B cell (primary cell): ENCODE data around the gene PNPLA3. TPM values are rescaled to one million over a fixed set of nuclear protein-coding genes. Genes with fewer than 3 reads are reported as not detected.

ENCODE experiments used
- ATAC-seq: fragments of 200-7000 bp; cut with Tn5 transposase; one replicate; pipeline ENCODE4 v1.10.0; 2021; ENCODE audit warnings: low read depth, mild to moderate bottlenecking, moderate number of reproducible peaks, moderate library complexity
- CTCF ChIA-PET: fragments of 350-600 bp; sonication (Branson Sonifier 250); formaldehyde crosslinking; loops from one replicate; lab custom pipeline; 2021; ENCODE audit warnings: antibody characterized with exemption, inconsistent platforms; lab: Charles Lee
- POLR2A ChIA-PET: fragments of 350-600 bp; sonication (Branson Sonifier 250); formaldehyde crosslinking; loops from one replicate; lab custom pipeline; 2021; ENCODE audit warnings: antibody characterized with exemption; lab: Charles Lee
- DNase-seq: peaks from one replicate; pipeline ENCODE4 v3.0.0; 2013
- H2AFZ ChIP-seq: 2 replicates; pipeline ENCODE4 v1.6.1; 2012; ENCODE audit warnings: mild to moderate bottlenecking, low read depth, low read length; ENCODE audit not compliant: insufficient read depth, poor library complexity, severe bottlenecking
- H3K27ac ChIP-seq, 2 donors: 1 replicate in 1 of 2; 2 replicates in 1 of 2; pipeline ENCODE4 v1.5.1; 2012 to 2013; ENCODE audit warnings: low read length in 2 of 2, mild to moderate bottlenecking in 2 of 2, moderate library complexity in 1 of 2
- H3K27me3 ChIP-seq, 4 experiments: fragments of 200-600 bp in 1 of 4; sonication (generic) in 1 of 4; replicated peaks in 1 of 4; 1 replicate in 2 of 4; 2 replicates in 2 of 4; pipeline versions ENCODE4 v1.6.1 to v1.7.0; 2013 to 2016; ENCODE audit warnings: low read length in 3 of 4, mild to moderate bottlenecking in 2 of 4, mixed read lengths in 1 of 4, moderate library complexity in 1 of 4; ENCODE audit not compliant: insufficient read depth in 4 of 4, control insufficient read depth in 3 of 4; ENCODE audit errors: control extremely low read depth in 1 of 4
- H3K36me3 ChIP-seq, 2 experiments: replicated peaks in 1 of 2; 1 replicate in 1 of 2; 2 replicates in 1 of 2; pipeline versions ENCODE4 v1.6.1 to v1.7.1; 2013; ENCODE audit warnings: low read length in 1 of 2; ENCODE audit not compliant: insufficient read depth in 2 of 2, control insufficient read depth in 1 of 2; ENCODE audit errors: control extremely low read depth in 1 of 2, extremely low read depth in 1 of 2
- H3K4me1 ChIP-seq, 2 donors: fragments of 200-600 bp in 1 of 2; sonication (generic) in 1 of 2; 1 replicate in 1 of 2; 2 replicates in 1 of 2; pipeline versions ENCODE4 v1.5.1 to v1.6.1; 2013 to 2017; ENCODE audit warnings: low read length in 2 of 2; ENCODE audit not compliant: control insufficient read depth in 2 of 2, insufficient read depth in 2 of 2
- H3K4me2 ChIP-seq: replicated peaks from 2 replicates; pipeline ENCODE3; 2012; ENCODE audit warnings: mild to moderate bottlenecking, low read depth, low read length; ENCODE audit not compliant: poor library complexity, severe bottlenecking
- H3K4me3 ChIP-seq, 5 experiments: fragments of 200-600 bp in 1 of 5; sonication (generic) in 1 of 5; 1 replicate in 3 of 5; 2 replicates in 2 of 5; pipeline versions ENCODE4 v1.5.1 to v1.7.0; 2011 to 2016; ENCODE audit warnings: low read length in 4 of 5, mild to moderate bottlenecking in 4 of 5, low read depth in 2 of 5, control low read depth in 1 of 5, moderate library complexity in 1 of 5; ENCODE audit not compliant: insufficient read depth in 1 of 5; ENCODE audit errors: control extremely low read depth in 1 of 5, extremely low read depth in 1 of 5
- H3K79me2 ChIP-seq: fragments of 200-600 bp; sonication (generic); one replicate; pipeline ENCODE4 v1.6.0; 2016; ENCODE audit warnings: low read length; ENCODE audit not compliant: control insufficient read depth, insufficient read depth
- H3K9ac ChIP-seq: fragments of 200-600 bp; sonication (generic); 2 replicates; pipeline ENCODE4 v1.6.1; 2017; ENCODE audit warnings: mild to moderate bottlenecking, low read length, moderate library complexity
- H3K9me3 ChIP-seq, 3 donors: one replicate each; pipeline versions ENCODE4 v1.6.1 to v1.7.1; 2013; ENCODE audit warnings: low read length in 2 of 3; ENCODE audit not compliant: control insufficient read depth in 2 of 3, insufficient read depth in 1 of 3; ENCODE audit errors: control extremely low read depth in 1 of 3
- H4K20me1 ChIP-seq: 2 replicates; pipeline ENCODE4 v1.6.0; 2012; ENCODE audit warnings: mild to moderate bottlenecking, low read length; ENCODE audit not compliant: insufficient read depth, control insufficient read depth, poor library complexity, severe bottlenecking
- H3K27ac Mint-ChIP-seq: one replicate; pipeline ENCODE4 v1.8.0; 2021; ENCODE audit warnings: mixed read lengths
- H3K27me3 Mint-ChIP-seq: one replicate; pipeline ENCODE4 v1.8.0; 2021; ENCODE audit warnings: mixed read lengths
- H3K4me1 Mint-ChIP-seq: one replicate; pipeline ENCODE4 v1.8.0; 2021; ENCODE audit warnings: mixed read lengths
- H3K4me3 Mint-ChIP-seq: one replicate; pipeline ENCODE4 v1.8.0; 2021; ENCODE audit warnings: mixed read lengths
- H3K9me3 Mint-ChIP-seq: one replicate; pipeline ENCODE4 v1.8.0; 2022; ENCODE audit warnings: mixed read lengths; ENCODE audit not compliant: insufficient read depth
- EZH2 ChIP-seq: IDR thresholded peaks from 2 replicates; pipeline ENCODE4 v1.6.1; 2012; ENCODE audit warnings: borderline replicate concordance, low read depth, mild to moderate bottlenecking, moderate library complexity, low read length; ENCODE audit not compliant: insufficient read depth, poor library complexity, severe bottlenecking
- WGBS: methylation state at CpG from one replicate; pipeline ENCODE4 v1.1.5; 2013; ENCODE audit warnings: missing lambda C conversion rate; ENCODE audit not compliant: insufficient coverage; 5-methylcytosine and 5-hydroxymethylcytosine counted together
- intact Hi-C: fragments of 100-400 bp; cut with micrococcal nuclease; formaldehyde crosslinking; loops from one replicate; pipeline ENCODE4 v1.10.0; 2022
- polyA plus RNA-seq: library from polyadenylated mRNA; depleted of rRNA; stranded (reverse); fragments of >200 nt; gene quantifications from 2 replicates; pipeline ENCODE4 v1.2.3, GENCODE V29; 2012
- total RNA-seq, 2 donors: library from RNA; stranded (reverse); fragments of 120-200 nt in 1 of 2; gene quantifications; 1 replicate in 1 of 2; 2 replicates in 1 of 2; pipeline versions ENCODE4 v1.2.3 to v1.2.4, GENCODE V29; 2013 to 2022
- TF ChIP-seq, protein P1 (sequence below): fragments of 200-600 bp; IDR thresholded peaks from one replicate; pipeline ENCODE4 v1.8.0; 2022; ENCODE audit warnings: antibody characterized with exemption, mild to moderate bottlenecking

PNPLA3 gene
- total and polyA plus RNA-seq, 2 donors (not counting 1 experiment from before 2014, with no cell fraction given), result 0.15 TPM; not detected in 1

DNA sequence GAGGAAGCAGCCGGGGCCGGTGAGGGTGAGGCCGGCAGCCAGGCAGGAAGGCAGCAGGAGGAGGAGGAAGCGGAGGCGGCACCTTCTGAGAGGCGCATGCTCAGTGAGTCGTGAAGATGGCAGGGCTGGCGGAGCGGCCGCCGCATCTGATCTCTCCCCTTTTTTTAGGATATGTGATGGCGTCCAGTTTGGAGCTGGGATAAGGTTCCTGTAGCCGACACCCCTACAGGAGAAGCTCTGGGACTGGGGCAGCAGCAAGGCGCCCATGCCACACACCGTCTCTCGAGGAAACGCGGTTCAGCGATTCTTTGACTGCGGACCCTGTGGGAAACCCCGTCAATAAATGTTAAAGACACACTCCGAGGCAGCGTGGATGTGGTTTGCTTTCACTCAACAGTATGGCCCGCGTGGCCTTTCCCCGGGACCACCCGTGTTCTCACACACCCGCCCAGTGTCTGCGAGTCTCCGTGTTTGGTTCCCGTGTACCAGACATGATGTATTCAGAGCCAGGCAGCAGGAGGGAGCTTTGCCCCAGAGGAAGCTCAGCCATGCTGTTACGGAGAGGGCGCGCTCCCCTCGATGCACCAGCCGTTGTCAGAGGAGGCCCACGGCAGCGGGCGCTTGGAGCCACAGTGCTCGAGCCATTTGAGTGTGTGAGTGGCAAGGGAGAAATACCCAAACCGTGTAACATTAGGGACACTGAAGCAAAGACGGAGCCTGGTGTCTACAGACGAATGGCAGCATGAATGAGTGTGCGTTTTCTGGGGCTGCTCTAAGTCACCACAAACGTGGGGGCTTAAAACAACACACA, 72.8 kb downstream of the PNPLA3 start:
- 33% methylated on average over 40 of the region's 45 CpGs for WGBS
- Histone ChIP-seq H3K4me3 (peak overlapping the region in 4 of 5 experiments; percentile 50 to 70 (median 61)), H3K79me2 (peaks cover 47% of the 10 kb centered on the region), H3K36me3 (peaks cover 4 to 32% of the 10 kb centered on the region in 2 experiments), H3K9ac (peak overlapping the region; percentile 71), H3K4me2 (peak overlapping the region; percentile 86), H3K27me3 (no peaks in the 10 kb centered on the region), H3K9me3 (no peaks in the 10 kb centered on the region), H3K4me1 (peaks cover 38 to 52% of the 10 kb centered on the region in 2 donors), H3K27ac (peak overlapping the region; percentile 82 to 94), H2AFZ (peak overlapping the region; percentile 73), H4K20me1 (peaks cover 10% of the 10 kb centered on the region)
- TF ChIP-seq, protein P1, sequence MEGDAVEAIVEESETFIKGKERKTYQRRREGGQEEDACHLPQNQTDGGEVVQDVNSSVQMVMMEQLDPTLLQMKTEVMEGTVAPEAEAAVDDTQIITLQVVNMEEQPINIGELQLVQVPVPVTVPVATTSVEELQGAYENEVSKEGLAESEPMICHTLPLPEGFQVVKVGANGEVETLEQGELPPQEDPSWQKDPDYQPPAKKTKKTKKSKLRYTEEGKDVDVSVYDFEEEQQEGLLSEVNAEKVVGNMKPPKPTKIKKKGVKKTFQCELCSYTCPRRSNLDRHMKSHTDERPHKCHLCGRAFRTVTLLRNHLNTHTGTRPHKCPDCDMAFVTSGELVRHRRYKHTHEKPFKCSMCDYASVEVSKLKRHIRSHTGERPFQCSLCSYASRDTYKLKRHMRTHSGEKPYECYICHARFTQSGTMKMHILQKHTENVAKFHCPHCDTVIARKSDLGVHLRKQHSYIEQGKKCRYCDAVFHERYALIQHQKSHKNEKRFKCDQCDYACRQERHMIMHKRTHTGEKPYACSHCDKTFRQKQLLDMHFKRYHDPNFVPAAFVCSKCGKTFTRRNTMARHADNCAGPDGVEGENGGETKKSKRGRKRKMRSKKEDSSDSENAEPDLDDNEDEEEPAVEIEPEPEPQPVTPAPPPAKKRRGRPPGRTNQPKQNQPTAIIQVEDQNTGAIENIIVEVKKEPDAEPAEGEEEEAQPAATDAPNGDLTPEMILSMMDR, result no peak
- no peak for TF ChIP-seq EZH2
- ChIA-PET CTCF (interaction anchor here (0.7 to 16.2 kb wide), 10 partner anchors 9 to 630 kb away, joined by 3 to 691 read pairs (median 8); partner anchors contain the start of gene PARVB), POLR2A (interaction anchor here (1.0 to 1.4 kb wide), 3 partner anchors 30 to 185 kb away, joined by 3 to 4 read pairs (median 3); partner anchors contain the start of gene SAMM50)
- DNase-seq (peak; percentile 89), ATAC-seq (peak; percentile 83)
- Mint-ChIP-seq H3K27ac (peak overlapping the region; percentile 96), H3K9me3 (no peaks in the 10 kb centered on the region), H3K27me3 (no peaks in the 10 kb centered on the region), H3K4me1 (peaks cover 61% of the 10 kb centered on the region), H3K4me3 (peak overlapping the region; percentile 96)
- intact Hi-C loops, result loop anchor here (1.0 kb wide), 3 partner anchors 29 to 186 kb away; no protein-coding TSS in a partner anchor
